DMS79 treated with DMSO at 0.1 percent for 48 hours (cell line): ENCODE results near the gene ROCK1.
"Not testable (repeated sequence)": the region's sequence is repeated elsewhere in the genome, so short reads cannot be mapped to it uniquely, and the experiment has no call there.

Experiments
- DNase-seq: peaks from one replicate; lab custom pipeline; 2025; lab: John Stamatoyannopoulos, UW

The ROCK1 gene

DNA sequence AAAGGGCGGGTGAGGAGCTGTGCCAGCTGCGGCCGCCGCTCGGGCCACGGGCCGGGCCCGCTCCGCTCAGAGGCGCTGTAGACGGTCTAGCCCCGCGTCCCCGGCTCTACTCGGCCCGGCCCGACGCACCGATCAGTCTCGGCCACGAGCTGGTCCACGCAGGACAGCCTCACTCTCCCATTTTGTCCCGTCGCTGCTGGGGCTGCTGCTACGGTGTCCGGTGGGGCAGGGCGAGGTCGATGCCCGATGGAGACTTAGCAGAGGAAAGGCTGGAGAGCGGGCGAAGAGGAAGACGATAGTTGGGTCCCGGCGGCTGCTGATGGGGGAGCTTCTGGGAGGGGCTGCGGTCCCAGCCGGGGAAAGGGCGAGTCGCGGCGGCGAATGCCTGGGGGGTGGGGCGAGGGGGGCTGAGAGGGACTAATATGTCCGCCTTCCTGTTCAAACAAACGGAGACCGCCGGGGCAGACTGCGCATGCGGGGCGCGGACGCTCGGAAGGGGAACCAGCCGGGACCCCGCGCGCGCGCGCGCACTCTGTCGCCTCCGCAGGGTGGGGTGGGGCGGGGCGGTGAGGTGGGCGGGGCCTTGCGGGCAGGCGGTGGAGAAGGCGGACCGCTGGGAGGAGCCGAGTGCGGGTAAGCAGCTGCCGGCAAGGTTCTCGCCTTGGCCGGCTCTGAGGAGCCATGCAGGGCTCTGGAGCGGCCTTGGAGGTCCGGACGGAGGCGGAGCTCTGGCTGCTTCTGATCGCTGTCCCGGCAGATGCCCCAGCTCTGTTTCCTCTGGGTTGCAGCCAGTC lies at the start of gene ROCK1:
ROCK1 (minus strand) TSS at position 468 of the 794 bp plus-strand sequence. CDS start 903 bp downstream, outside the sequence.
- DNase-seq = peak; percentile 93

DNA sequence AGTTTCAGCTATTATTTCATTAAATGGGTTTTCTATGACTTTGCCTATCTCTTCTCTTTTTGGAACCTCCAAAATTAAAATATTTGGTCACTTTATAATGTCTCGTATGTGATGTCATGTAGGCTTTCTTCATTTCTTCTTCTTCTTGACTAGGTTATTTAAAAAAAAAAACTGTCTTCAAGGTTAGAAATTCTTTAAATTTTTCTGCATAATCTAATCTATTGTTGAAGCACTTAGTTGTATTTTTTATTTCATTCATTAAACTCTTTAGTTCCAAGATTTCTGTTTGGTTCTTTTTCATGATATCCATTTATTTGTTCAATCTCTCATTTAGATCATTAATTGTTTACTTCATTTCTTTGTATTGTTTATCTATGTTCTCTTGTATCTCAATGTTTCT lies 43.8 kb upstream of the ROCK1 start:
- DNase-seq = no peak

DNA sequence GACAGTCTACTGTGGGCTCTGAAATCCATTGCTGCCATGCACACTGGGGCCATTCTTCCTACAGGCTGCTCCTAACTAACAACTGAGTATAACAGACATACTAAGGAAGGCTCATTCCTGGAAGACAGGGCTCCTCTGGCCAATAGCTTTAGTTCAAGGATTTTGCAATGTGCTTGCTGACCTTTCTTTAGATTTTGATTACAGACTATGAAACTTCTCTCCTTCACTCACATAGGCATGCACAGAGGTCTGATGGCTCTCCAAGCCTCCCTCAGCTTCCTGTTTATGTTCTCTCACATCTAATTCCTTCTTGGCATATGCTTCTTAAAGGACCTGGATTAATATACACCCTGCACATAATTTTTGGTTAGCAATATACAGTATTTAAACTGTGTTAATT lies 34.4 kb upstream of the ROCK1 start:
- DNase-seq = no peak

DNA sequence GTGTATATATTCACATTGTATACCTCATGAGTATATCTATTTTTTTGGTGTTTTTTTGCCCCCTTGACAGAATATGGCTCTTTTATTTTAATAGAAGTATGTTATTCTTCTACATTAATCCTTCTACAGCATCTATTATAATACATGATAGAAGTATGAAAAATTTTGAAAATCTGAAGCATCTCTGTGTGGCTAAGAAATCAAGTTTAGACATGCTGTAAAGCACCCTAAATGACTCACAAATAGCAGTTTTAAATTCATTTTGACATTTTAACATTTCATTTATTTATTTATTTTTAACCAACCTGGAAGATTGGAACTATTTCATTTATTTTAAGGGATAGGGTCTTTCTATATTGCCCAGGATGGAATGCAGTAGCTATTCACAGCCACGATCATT lies 33.8 kb upstream of the ROCK1 start:
- DNase-seq = no peak

DNA sequence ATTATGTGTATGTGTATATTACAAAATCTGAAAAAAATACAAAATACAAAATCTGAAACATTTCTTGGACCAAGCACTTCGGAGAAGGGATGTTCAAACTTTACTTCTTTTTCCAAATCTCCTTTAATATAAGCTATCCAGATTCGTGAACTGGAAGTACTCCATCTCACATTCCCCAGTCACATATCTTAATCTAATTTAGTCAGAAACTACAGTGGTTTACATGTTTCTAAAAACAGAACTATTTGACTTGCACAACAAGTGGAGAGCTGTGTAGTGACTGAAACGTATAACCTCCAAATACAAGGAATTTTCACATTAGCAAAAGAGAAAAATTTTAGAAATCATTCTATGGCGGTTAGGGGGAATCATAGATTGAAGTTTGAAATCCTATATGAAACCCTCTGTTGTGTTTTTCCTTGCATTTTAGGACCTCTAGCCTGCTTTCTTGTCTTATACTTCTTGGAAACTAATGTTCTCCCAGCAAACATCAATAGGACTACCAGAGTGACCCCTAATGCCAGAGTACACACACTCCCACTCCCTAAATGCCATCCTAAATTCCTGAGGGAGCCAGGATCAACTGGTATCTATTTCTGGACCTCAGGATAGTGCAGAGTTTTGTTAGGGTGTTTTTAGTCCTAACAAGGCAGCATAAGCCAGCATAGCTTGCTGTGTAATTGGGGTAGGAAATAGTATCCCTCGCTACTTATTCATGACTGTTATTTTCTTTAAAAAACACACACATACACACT lies 30.2 kb upstream of the ROCK1 start:
- no peak for DNase-seq

DNA sequence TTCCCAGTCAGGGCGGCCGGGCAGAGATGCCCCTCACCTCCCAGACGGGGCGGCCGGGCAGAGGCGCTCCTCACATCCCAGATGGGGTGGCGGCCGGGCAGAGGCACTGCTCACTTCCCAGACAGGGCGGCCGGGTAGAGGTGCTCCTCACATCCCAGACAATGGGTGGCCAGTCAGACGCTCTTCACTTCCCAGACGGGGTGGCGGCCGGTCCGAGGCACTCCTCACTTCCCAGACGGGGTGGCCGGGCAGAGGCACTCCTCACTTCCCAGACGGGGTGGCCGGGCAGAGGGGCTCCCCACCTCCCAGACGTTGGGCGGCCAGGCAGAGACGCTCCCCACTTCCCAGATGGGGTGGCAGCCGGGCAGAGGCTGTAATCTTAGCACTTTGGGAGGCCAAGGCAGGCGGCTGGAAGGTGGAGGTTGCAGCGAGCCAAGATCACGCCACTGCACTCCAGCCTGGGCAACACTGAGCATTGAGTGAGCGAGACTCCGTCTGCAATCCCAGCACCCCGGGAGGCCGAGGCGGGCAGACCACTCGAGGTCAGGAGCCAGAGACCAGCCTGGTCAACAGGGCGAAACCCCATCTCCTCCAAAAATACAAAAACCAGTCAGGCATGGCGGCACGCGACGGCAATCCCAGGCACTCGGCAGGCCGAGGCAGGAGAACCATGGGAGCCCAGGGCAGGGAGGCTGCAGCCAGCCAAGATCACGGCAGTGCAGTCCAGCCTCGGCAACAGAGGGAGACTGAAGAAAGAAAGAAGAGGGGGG lies 26.3 kb upstream of the ROCK1 start:
- DNase-seq = not testable (repeated sequence)

DNA sequence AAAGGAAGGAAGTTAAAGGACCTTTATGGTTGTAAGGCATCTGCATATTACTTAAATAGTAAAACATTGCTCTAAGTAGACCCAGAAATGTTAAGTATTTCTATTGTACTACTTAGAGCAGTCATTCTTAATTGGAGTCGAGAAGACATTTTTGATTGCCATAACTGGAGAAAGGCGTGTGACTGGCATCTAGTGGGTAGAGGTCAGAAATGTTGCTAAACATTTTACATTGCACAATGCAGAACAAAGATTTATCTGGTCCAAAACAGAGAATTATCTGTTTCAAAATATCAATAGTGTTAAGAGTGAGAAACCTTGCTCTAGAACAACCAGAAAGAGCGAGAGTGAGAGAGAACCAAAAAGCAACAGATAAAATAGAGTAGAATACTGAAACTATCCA lies 23.3 kb upstream of the ROCK1 start:
- DNase-seq = no peak

DNA sequence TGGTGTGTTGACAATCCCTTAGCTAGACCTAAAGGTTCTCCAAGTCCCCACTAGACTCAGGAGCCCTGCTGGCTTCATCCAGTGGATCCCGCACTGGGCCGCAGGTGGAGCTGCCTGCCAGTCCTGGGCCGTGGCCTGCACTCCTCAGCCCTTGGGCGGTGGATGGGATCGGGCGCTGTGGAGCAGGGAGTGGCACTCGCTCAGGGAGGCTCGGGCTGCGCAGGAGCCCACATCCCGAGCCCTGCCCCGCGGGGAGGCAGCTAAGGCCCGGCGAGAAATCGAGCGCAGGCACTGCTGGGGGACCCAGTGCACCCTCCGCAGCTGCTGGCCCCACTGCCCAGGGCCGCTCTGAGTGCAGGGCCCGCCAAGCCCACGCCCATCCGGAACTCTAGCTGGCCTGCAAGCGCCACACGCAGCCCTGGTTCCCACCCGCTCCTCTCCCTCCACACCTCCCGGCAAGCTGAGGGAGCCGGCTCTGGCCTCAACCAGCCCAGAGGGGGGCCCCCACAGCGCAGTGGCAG lies 20.8 kb upstream of the ROCK1 start:
- DNase-seq = no peak

DNA sequence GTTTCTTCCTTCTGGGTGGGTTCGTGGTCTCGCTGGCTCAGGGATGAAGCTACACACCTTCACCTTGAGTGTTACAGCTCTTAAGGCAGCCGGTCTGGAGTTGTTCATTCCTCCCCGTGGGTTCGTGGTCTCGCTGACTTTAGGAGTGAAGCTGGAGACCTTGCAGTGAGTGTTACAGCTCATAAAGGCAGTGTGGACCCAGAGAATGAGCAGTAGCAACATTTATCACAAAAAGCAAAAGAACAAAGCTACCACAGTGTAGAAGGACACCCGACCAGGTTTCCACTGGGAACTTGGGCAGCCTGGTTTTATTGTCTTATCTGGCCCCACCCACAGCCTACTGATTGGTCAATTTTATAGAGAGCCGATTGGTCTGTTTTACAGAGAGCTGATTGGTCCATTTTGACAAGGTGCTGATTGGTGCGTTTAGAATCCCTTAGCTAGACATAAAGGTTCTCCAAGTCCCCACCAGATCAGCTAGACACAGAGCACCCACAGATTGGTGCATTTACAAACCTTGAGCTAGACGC lies 20.1 kb upstream of the ROCK1 start:
- DNase-seq = no peak

DNA sequence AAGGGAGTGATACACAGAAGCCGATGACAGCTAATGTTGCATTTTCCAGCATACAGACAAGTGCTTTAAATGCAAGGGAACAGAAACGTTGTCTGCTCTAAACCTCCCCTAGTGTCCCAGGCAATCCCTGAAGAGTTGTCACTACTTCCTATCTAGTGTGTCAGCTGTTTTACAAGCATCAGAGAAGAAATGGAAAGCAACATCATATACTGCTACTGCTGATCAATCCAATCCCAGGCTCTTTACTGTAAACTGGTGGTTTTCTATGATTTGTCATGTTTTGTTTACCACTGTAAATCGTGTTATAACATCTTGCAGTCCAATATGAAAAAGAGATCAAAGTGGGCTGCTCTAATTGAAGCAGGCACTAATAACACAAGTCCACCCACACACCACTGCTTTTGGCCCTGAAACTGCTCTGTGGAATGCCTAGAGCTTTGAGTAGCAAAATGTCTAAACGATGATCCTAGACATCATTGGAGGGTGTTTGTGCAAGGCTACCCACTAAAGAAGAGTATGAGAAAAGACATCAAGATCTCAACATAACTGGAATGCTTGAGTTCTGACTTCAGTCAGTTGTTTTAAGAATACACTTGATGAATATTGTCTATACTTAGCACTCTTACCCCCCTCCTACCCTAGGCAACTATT lies 18.1 kb upstream of the ROCK1 start:
- no peak for DNase-seq

DNA sequence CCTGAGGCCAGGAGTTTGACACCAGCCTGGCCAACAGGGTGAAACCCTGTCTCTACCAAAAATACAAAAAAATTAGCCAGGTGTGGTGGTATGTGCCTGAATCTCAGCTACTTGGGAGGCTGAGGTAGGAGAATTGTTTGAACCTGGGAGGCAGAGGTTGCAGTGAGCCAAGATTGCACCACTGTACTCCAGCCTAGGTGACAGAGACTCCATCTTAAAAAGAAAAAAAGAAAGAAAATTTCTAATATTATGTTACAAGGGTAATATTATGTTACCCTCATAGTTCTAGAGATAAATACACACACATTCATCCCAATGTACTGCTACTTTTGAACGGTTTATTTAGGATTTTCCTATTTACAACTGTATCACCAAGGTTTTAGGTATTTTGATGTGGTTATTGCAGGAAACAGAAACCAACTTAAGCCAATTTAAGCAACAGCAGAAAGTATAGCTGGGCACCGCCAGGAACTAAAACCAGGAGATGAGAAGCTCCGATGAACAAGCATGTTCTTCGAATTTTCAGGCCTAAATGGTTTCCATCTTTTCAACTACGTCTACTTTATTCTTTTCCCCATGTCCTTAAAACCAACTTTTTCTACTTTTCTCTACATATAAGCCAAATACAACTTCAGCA lies 11.8 kb upstream of the ROCK1 start:
- DNase-seq = no peak

DNA sequence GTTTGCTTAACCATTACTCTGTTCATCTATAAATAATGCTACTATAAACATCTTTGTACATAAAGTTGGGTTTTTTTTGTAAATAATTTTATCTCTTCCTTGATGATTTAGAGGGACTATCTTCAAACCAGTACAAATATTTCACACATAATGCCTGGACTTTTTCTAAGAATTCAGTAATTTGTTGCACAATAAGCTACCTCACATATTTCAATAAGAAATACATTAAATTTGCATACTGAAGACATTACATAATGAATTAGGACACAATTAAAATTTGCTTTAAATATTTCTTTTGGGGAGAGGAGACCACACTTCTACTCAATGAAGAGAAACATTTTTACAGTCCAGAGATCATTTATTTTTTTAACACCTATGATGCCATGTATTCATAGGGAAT lies 7.2 kb upstream of the ROCK1 start:
- no peak for DNase-seq

DNA sequence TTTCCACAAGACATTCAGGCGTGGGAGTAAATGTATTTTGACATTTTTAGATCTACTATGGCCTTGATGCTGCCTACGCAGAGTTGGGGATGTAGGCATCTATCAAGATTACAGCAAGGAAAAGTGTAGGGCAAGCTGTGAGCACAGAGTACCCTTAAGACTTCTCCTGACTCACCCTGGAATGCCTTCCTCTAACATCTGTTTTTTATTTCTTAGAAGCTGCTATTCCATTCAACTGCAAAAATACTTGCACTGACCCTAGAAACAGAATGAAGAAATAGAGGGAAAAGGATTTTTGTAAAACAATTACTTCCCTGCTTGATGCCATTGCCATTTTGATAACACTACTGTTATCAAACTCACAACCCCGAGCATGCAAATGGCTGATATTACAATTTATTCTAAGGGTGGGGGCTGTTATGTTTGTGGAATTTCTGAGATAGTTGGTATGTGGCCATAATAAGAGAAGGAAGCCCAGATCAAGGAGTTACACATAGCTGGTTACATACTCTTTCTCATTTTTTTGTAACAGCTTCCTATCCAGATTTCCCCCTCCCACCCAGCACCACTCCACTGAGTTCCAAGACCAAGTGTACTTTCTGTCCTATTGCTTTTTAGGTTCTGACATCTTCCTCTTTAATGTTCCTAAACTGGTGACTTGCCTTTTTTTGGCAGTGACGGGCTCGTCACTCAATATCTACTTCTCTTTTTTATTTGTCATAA lies 6.0 kb upstream of the ROCK1 start:
- DNase-seq = no peak

DNA sequence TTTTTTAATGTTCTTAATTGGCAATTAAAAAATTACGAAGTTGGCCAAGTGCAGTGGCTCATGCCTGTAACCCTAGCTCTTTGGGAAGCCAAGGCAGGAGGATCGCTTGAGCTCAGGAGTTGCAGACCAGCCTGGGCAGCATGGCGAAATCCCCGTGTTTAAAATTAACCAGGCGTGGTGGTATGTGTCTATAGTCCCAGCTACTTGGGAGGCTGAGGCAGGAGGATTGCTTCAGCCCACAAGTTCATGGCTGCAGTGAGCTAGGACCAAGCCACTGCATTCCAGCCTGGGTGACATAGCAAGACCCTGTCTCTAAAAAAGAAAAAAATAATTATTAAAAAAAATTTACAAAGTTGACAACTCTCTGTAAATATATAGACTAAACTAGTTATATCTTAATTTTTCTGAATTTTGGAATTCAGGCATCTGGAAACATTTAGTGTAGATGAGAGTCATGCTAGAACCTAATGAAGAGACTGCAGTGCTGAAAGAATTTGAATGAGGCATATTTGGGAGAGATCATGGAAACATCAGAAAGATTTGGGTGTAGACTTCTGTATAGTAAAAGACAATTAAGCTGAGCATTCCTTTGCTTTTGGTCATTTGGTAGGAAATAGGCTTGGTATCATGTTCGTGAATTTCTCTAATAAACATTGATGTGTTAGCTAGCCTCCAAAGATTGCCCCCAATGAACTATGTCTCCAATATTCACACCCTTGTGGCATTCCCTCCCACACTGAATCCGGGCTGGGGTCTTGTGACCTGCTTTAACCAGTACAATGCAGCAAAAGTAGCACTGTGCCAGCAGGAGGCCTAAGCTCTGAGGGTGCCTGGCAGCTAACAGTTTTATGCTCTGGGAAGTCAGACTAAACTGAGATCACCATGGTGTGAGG lies 4.2 kb upstream of the ROCK1 start:
- DNase-seq = no peak

DNA sequence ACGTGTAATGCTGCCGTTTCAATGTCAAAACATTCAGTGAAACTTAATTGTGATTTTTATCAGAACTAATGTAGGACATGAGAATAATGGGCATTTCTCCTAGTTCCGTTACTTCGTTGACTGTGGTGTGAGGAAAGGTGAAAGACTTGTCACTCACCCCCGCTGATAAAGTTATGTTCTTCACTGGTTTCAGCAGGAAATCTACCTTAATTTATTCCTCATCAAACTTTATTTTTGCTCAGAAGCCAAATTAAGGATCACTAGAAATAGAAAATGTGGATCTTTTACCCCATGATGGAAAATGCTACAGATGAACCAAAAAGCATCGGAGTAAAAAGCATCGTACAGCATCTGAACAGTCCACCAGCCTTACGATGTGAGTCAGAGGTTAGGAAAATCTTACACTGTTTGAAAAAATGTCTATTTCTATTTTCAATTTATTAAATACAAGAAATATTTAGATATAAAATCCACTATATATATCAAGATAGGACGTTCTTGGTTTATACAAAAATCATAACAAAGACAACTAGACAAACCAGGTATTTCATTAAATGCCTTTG lies 1.0 kb upstream of the ROCK1 start:
- no peak for DNase-seq

DNA sequence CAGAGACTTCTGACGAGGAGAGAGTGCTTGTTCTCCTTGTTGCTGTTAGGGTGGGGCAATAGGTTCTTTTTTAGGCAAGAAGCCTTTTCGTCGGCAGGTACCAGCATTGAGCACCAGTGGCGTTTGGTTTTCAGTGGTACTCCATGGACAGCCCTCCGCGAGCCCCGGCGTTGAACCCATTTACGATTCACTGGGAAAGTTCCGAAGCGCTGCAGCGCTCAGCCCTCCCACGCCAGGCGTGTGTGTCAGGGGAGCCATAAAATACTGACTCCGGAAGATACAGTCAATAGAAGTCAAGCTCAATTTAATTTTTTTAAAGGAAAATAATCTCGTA lies 494 bp upstream of the ROCK1 start:
- DNase-seq = peak; percentile 59

DNA sequence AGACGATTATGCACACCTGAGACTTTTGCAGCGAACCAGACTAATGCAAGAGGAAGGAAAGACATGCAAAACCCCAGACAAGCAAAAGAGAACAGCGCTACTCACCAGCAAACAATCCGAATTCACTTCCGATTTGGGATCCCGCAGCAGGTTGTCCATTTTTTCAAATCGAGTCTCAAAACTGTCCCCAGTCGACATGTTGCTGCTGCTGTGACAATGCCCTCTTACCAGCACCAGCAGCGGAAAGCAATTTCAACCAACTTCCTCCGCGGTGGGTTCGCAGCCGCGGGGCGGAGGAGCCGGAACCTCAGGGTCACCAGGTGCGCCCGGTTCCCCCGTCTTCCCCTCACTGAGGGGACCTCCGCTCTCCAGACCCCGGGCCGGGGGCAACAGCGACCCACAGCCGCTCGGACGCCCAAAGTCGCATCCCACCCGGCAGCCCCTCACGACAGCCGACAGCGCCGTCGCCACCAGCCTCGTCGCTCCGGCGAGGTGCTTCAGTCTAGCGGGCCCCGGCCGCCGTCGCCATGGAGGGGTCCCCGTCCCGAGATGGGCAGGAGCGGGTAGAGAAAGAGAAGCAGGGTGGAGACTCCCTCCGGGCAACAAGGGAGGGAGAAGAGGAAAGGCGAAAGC lies 784 bp downstream of the ROCK1 start:
- DNase-seq = peak; percentile 28

DNA sequence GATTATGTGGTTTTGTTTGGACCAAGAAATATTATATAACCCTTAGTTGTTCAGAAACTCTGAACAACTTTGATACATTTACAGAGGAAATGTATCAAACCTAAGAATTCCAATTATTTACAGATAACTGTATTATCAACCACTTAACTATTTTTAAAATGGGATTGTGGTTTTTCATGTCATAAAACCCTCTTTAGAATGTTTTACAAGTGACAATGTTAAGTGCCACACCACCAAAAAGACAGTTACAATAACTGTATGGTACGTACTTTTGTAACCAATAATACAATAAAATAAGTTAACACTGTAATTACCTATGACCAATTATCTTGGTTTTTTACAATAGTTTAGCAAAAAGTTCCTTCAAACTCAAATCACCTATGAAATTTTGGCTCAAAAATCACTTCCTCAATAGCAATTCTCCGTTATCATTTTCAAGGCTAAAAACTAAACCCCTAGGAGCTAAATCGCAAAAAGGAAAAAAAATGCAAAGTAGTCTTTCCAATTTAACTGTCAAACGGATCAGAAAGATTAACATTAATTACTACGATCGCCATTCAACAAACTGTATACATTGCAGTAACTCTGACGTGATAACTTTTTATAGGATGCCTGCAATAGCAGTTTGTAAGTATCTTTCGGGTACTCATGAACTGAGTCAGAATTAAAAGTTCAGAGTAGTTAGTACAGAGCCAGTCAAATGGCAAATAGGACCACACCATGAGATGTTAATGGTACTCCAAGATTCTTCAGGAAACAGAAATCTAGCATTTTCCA lies 1.5 kb downstream of the ROCK1 start:
- DNase-seq = peak; percentile 41
